GM15510 (cell line): ENCODE results near the gene PCSK2.

ENCODE experiments used
- POLR2A ChIP-seq: IDR thresholded peaks from 3 replicates; pipeline ENCODE4 v1.6.1; 2011; ENCODE audit warnings: borderline replicate concordance; ENCODE audit not compliant: insufficient read length; ENCODE audit errors: extremely low read depth

Gene PCSK2

GRCh38 chr20:17391127-17391771, 164.4 kb downstream of the PCSK2 start:
- no peak for TF ChIP-seq POLR2A

- no peak for TF ChIP-seq POLR2A
Observed at GRCh38 chr20:17394411-17394810, 167.6 kb downstream of the PCSK2 start.

DNA sequence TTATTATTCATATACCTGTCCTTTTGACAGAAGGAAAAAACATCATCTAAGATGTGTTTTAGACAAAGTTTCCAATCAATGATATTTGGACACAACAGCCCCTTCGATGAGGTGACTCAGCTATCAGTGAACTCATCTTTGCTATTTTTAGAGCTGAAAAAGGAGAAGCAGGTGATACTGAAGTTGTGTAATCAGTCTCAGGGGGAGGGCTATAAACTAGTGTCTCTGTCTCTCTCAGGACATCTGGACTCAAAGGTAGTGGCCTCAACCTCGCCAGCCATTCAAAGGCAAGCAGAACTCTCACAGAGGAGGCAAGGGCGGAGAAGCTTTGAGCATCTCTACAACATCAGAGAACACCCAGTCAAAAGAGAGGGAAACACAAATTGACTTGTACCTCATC, 168.9 kb downstream of the PCSK2 start:
- no peak for TF ChIP-seq POLR2A

GRCh38 chr20:17399303-17399985, 172.6 kb downstream of the PCSK2 start:
- TF ChIP-seq POLR2A: no peak

GRCh38 chr20:17403461-17403860, 176.6 kb downstream of the PCSK2 start:
- no peak for TF ChIP-seq POLR2A

GRCh38 chr20:17406051-17406590, 179.3 kb downstream of the PCSK2 start:
- TF ChIP-seq POLR2A: no peak

GRCh38 chr20:17407550-17407949, 180.7 kb downstream of the PCSK2 start:
- no peak for TF ChIP-seq POLR2A

DNA sequence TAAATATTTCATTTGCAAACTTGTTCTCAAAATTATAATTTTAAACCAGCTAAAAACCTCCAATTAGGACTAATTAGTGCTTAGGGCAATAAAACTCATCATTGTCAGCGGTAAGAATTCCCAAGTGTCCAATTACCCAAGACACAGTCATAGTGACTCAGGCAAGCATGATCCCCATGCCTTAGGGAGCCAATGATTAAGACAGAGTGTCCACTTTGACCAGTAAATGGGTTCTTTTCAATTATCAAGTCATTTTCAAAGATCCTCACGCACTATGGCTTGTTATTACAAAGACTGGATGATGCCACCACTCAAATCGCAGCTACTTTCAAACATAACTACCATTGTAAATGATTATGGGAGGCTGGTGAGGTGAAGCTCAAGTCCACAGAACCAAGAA, 190.4 kb downstream of the PCSK2 start:
- no peak for TF ChIP-seq POLR2A

GRCh38 chr20:17418737-17419136, 191.9 kb downstream of the PCSK2 start:
- TF ChIP-seq POLR2A: no peak

- TF ChIP-seq POLR2A: no peak
Observed at GRCh38 chr20:17419479-17420041, 192.7 kb downstream of the PCSK2 start.

DNA sequence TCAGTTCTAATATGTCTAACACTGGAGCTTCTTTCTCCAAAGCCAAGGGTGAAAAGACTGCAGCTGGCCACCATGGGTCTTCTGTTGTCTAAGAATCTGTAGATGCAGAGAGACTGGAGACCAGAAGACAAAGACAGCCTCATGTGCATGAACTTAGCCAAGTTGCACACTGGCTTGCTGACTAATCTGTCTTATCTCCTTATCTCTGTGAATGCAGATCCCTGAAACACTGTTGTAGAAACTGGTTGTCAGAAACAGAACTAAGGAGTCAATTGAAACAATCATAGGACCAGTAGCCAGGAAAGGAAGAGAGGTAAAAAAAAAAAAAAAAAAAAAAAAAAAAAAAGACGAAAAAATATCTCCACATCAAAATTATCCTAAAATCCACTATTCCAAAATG, 194.7 kb downstream of the PCSK2 start:
- TF ChIP-seq POLR2A: no peak

DNA sequence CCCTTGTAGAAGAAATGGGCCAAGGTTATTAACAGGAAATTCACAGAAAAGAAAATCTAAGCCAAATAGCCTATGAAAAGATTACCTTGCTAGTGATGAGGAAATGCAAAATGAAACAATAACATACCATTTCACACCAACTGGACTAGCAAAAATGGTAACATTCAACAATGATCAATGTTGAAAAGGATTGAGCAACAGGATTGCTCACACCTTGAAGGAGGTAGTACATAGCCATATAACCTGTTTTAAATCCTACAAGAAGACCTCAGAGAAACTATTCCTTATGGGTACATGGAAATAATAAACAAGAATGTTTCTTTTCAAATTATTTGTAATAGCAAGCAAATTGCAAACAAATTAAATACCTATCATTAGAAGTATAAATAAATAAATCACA, 196.9 kb downstream of the PCSK2 start:
- TF ChIP-seq POLR2A: no peak

DNA sequence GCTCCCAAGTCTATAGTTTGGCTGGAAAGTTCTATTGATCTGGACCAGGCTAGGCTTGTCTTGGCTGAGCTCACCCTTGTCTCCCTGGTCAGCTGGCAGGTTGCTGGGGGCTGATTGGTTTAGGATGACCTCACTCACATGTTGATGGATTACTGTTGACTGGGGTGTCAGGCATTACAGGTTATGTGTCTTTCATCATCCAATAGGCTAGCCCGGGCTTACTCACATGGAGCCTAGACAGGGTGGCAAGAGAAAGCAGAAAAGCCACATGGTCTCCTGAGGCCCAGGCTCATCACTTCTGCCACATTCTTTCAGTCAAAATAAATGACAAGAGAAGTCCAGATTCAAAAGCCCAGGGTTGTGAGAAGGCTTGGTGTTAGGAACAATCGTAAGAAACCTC, 200.8 kb downstream of the PCSK2 start:
- TF ChIP-seq POLR2A: no peak

DNA sequence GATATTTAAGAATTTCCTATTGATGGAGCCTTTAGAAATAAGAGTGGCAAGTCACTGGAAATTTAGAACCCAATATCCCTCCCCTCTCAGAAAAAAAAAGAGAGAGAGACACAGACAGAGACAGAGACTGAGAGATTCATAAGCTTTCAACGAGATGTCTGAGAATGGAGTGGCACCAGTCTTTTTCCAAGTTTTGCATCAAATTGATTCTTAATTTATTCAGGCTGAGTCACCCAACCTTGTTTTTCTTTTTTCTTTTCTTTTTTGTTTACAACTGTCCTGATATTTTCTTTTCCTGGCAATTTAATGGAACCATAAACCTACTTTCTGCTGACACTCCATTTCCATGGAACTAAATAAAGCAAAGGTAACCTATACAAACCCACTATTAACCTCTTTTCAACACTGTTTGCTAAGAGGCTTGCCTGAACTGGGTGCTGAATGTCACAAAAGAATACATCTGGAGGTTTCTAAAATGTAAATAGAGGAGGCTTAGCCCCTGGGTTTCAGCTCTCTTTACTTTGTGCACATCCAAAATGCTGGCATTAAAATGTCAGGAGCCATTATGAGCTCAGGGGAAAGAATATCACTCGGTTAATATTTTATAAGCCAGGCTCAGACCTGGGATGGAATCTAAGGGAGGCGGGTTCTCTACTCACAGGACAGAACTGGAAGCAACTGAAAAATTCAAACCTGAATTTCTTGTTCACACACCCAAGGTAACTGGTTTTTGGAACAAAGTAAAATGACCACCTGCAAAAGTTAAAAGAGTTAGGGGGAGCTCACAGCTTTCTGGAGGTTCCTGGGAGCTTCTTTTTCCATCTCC, 203.5 kb downstream of the PCSK2 start:
- no peak for TF ChIP-seq POLR2A

- TF ChIP-seq POLR2A: no peak
Observed at GRCh38 chr20:17431621-17432364, 205.0 kb downstream of the PCSK2 start.

DNA sequence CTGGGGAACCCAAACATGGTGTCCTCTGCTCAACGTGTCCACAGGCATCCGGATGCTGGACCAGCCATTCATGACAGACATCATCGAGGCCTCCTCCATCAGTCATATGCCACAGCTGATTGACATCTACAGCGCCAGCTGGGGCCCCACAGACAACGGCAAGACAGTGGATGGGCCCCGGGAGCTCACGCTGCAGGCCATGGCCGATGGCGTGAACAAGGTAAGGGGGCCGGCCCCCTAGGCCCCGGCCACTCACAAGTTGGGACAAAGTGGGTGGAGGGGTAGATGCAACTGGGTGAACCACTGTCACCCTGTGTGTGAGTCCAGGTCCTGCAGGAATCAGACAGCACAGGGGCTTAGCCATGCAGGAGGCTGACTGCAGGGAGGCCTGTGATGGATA, 209.8 kb downstream of the PCSK2 start:
- TF ChIP-seq POLR2A: no peak
